ENCODE measurements around the gene C2CD2L. TPM values are rescaled to one million over a fixed set of nuclear protein-coding genes. Genes with fewer than 3 reads are reported as not detected.

Gene C2CD2L
- total RNA-seq, 1 experiment from 2014 or later, result 40.4 TPM

GRCh38 chr11:119092880-119093842 is 14.0 kb upstream of the C2CD2L start:
- peak; percentile 35 for DNase-seq (ENCODE audit: low spot score)

GRCh38 chr11:119093942-119094815 is 13.0 kb upstream of the C2CD2L start:
- peak; percentile 40 for DNase-seq (ENCODE audit: low spot score)

- peak; percentile 88 for DNase-seq (ENCODE audit: low spot score)
Measured at GRCh38 chr11:119094816-119095065, 12.4 kb upstream of the C2CD2L start.

- DNase-seq (ENCODE audit: low spot score), result peak; percentile 100
Measured at GRCh38 chr11:119095066-119095880, 11.9 kb upstream of the C2CD2L start.

- DNase-seq (ENCODE audit: low spot score), result no peak
Measured at GRCh38 chr11:119099711-119100110, 7.4 kb upstream of the C2CD2L start.

- DNase-seq (ENCODE audit: low spot score), result peak; percentile 79
Measured at GRCh38 chr11:119100246-119100970, 6.7 kb upstream of the C2CD2L start.

GRCh38 chr11:119100994-119101758 is 6.0 kb upstream of the C2CD2L start:
- DNase-seq (ENCODE audit: low spot score), result no peak

GRCh38 chr11:119101759-119102423 is 5.3 kb upstream of the C2CD2L start, which contains the start of gene DPAGT1:
Gene DPAGT1, minus strand, starts transcription at chr11:119101853. Its CDS starts 198 bp downstream, at chr11:119101655.
- DNase-seq (ENCODE audit: low spot score), result peak; percentile 99

GRCh38 chr11:119103161-119103664 is 3.9 kb upstream of the C2CD2L start:
- DNase-seq (ENCODE audit: low spot score), result peak; percentile 30

GRCh38 chr11:119103793-119104192 is 3.4 kb upstream of the C2CD2L start:
- no peak for DNase-seq (ENCODE audit: low spot score)

- no peak for DNase-seq (ENCODE audit: low spot score)
Measured at GRCh38 chr11:119107538-119108145, 498 bp downstream of the C2CD2L start.

GRCh38 chr11:119108146-119108856 is 1.2 kb downstream of the C2CD2L start:
- DNase-seq (ENCODE audit: low spot score), result peak; percentile 81

GRCh38 chr11:119108857-119109221 is 1.7 kb downstream of the C2CD2L start:
- no peak for DNase-seq (ENCODE audit: low spot score)

GRCh38 chr11:119109843-119110242 is 2.7 kb downstream of the C2CD2L start:
- DNase-seq (ENCODE audit: low spot score), result no peak

GRCh38 chr11:119110439-119110838 is 3.3 kb downstream of the C2CD2L start:
- DNase-seq (ENCODE audit: low spot score), result no peak

GRCh38 chr11:119111361-119111925 is 4.3 kb downstream of the C2CD2L start:
- DNase-seq (ENCODE audit: low spot score), result no peak

GRCh38 chr11:119112314-119113020 is 5.3 kb downstream of the C2CD2L start:
- DNase-seq (ENCODE audit: low spot score), result no peak

Measured in HT-29 (cell line).